ENCODE measurements around the gene PCDHB10.
"Not testable (repeated sequence)": the region's sequence is repeated elsewhere in the genome, so short reads cannot be mapped to it uniquely, and the experiment has no call there.

Gene PCDHB10

DNA sequence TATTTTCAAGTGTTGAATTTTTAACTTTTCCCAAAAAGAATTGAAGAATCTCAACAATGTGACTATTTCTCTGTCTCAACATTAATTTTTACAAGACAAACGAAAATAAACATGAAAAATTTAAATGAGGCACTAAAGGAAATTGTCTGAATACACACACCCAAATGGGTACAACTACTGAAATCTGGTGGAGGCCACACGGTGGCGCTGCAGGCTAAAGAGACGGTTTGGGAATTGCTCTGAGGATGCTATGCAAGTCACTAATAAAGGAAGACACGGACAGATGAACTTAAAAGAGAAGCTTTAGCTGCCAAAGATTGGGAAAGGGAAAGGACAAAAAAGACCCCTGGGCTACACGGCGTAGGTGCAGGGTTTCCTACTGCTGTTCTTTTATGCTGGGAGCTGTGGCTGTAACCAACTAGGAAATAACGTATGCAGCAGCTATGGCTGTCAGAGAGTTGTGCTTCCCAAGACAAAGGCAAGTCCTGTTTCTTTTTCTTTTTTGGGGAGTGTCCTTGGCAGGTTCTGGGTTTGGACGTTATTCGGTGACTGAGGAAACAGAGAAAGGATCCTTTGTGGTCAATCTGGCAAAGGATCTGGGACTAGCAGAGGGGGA is at the start of gene PCDHB10:
PCDHB10 (plus strand) TSS at position 244 of the 616 bp plus-strand sequence; CDS start at position 444, 200 bp downstream.
- FAIRE-seq (no peak), DNase-seq (ENCODE audit: low spot score) (peak; percentile 42)

- DNase-seq (ENCODE audit: low spot score): peak; percentile 20
- no peak for FAIRE-seq
Observed at GRCh38 chr5:141149812-141150211, 42.3 kb upstream of the PCDHB10 start, which contains the start of gene PCDHB6. Gene PCDHB6 (plus strand): TSS chr5:141150057. CDS start chr5:141150258, 201 bp downstream.

- FAIRE-seq: no peak
Observed at GRCh38 chr5:141150224-141150992, 41.7 kb upstream of the PCDHB10 start.

DNA sequence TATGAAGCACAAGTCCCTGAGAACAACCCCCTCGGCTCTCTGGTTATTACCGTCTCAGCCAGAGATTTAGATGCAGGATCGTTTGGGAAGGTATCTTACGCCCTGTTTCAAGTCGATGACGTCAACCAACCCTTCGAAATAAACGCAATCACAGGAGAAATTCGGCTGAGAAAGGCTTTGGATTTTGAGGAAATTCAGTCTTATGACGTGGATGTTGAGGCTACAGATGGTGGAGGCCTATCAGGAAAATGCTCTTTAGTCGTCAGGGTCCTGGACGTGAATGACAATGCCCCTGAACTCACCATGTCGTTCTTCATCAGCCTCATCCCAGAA is 41.2 kb upstream of the PCDHB10 start:
- DNase-seq (ENCODE audit: low spot score) (no peak), FAIRE-seq (no peak)

More at GRCh38 chr5:141150224-141150992, 41.7 kb upstream of the PCDHB10 start:
- DNase-seq (ENCODE audit: low spot score): no peak

DNA sequence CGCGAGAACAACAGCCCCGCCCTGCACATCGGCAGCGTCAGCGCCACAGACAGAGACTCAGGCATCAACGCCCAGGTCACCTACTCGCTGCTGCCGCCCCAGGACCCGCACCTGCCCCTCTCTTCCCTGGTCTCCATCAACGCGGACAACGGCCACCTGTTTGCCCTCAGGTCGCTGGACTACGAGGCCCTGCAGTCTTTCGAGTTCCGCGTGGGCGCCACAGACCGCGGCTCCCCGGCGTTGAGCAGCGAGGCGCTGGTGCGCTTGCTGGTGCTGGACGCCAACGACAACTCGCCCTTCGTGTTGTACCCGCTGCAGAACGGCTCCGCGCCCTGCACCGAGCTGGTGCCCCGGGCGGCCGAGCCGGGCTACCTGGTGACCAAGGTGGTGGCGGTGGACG is 40.5 kb upstream of the PCDHB10 start:
- not testable (repeated sequence) for FAIRE-seq; DNase-seq (ENCODE audit: low spot score)

GRCh38 chr5:141152096-141152495 is 40.1 kb upstream of the PCDHB10 start:
- not testable (repeated sequence) for FAIRE-seq; DNase-seq (ENCODE audit: low spot score)

DNA sequence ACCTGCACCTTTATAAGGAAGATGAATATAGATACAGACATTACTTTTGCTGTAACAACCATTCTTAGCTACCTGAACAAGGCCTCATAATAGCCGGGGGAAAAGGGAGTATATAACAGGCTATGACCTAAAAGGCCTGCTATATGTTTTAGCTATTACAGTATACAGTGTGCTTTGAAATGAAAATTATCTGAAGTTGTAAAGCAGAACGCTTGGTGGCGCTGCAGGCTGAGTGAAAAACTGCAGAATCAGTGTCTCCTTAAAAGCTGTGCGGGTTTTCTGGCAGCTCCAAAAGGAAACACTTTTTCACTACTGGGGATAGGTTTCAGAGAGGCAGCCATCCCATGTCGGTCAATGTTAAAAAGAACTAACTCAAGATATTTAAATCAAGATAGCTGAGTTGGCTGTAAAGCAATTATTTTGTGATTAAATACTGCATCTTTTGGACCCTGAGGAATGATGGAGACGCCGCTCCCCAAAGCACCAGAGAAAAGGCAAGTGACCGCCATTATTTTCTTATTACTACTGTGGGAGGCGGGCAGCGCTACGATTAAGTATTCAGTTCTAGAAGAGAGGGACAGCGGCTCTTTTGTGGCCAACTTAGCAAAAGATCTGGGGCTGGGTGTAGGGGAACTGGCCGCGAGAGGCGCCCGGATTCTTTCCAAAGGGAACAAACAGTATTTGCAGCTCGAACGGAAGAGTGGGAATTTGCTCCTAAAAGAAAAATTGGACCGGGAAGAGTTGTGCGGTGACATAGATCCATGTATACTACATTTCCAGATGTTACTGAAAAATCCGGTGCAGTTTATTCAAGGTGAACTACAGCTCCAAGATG is 36.4 kb upstream of the PCDHB10 start:
- DNase-seq (ENCODE audit: low spot score) (peak; percentile 31), FAIRE-seq (no peak)

DNA sequence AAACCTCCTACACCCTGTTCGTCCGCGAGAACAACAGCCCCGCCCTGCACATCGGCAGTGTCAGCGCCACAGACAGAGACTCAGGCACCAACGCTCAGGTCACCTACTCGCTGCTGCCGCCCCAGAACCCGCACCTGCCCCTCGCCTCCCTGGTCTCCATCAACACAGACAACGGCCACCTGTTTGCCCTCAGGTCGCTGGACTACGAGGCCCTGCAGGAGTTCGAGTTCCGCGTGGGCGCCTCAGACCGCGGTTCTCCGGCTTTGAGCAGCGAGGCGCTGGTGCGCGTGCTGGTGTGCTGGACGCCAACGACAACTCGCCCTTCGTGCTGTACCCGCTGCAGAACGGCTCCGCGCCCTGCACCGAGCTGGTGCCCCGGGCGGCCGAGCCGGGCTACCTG is 34.8 kb upstream of the PCDHB10 start:
- not testable (repeated sequence) for FAIRE-seq; DNase-seq (ENCODE audit: low spot score)

GRCh38 chr5:141157901-141158300 is 34.3 kb upstream of the PCDHB10 start:
- not testable (repeated sequence) for FAIRE-seq; DNase-seq (ENCODE audit: low spot score)

DNA sequence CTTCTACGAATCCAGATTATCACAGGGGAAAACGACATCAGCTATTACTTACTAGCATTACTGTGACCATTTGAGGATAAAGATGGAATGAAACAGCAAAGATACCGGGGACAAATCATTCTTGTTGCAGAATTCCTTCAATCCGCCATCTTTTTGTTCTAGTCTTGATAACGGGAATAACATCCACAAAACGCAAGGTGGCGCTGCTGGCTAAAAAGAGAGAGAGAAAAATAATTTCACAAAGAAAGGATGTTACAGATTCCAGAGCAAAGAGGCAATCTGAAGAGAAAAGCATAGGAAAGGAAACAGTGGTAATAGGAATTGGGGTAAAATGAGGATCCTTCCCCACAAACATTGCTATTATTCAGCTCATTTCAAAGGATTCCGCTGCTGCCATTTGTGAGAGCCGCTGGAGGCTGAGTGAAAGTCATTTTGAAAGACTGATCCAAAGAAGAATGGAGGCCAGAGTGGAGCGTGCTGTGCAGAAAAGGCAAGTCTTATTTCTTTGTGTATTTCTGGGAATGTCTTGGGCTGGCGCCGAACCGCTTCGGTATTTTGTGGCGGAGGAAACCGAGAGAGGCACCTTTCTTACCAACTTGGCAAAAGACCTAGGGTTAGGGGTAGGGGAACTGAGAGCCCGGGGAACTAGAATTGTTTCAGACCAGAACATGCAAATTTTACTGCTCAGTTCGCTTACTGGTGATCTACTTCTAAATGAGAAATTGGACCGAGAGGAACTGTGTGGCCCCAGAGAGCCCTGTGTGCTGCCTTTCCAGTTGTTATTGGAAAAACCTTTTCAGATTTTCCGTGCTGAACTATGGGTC is 19.6 kb upstream of the PCDHB10 start, which contains the start of gene PCDHB7:
PCDHB7 (plus strand) TSS at position 264 of the 824 bp plus-strand sequence; CDS start at position 456, 192 bp downstream.
- peak; percentile 10 for DNase-seq (ENCODE audit: low spot score)
- FAIRE-seq: no peak

GRCh38 chr5:141174291-141175104 is 17.7 kb upstream of the PCDHB10 start:
- not testable (repeated sequence) for DNase-seq (ENCODE audit: low spot score); FAIRE-seq

DNA sequence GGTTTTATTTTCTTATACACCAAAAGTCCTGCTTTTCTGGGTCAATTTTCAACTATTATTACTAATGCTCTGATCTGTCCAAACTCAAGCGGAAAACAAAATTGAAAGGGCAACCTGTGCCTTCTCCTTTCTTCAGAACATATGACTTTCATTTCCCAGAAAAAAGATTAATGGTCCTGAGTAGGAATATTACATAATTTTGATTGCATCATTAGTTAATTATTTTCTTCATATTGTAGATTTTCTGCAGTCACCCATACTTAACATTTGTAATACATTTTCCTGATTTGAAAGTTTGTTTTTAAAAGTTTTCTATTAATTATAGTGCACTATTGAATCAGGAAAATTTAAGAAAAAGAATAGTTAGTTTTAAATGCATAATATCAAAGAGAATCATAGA is 16.2 kb upstream of the PCDHB10 start:
- DNase-seq (ENCODE audit: low spot score) (no peak), FAIRE-seq (no peak)

DNA sequence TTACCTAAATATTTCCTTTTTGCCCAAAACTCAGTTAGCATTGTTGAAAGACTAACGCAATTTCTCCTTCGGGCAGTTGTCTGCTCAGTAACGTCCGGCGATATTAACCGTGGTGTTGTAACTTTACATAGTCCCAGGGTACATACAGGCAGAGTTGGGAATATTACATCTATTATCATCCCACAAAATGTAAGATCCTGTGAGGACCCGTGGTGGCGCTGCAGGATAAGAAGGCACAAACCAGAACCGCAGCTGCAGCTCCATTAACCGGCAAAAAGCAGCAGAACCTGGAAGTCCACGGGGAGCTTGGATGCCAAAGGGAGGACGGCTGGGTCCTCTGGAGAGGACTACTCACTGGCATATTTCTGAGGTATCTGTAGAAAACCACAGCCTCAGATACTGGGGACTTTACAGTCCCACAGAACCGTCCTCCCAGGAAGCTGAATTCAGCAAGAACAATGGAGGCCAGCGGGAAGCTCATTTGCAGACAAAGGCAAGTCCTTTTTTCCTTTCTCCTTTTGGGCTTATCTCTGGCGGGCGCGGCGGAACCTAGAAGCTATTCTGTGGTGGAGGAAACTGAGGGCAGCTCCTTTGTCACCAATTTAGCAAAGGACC is 14.5 kb upstream of the PCDHB10 start, which contains the start of gene PCDHB8:
PCDHB8 (plus strand) TSS at position 214 of the 615 bp plus-strand sequence; CDS start at position 459, 245 bp downstream.
- DNase-seq (ENCODE audit: low spot score): peak; percentile 44
- not testable (repeated sequence) for FAIRE-seq

DNA sequence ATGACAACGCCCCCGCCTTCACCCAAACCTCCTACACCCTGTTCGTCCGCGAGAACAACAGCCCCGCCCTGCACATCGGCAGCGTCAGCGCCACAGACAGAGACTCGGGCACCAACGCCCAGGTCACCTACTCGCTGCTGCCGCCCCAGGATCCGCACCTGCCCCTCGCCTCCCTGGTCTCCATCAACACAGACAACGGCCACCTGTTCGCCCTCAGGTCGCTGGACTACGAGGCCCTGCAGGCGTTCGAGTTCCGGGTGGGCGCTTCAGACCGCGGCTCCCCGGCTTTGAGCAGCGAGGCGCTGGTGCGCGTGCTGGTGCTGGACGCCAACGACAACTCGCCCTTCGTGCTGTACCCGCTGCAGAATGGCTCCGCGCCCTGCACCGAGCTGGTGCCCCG is 12.8 kb upstream of the PCDHB10 start:
- DNase-seq (ENCODE audit: low spot score); FAIRE-seq: not testable (repeated sequence)

DNA sequence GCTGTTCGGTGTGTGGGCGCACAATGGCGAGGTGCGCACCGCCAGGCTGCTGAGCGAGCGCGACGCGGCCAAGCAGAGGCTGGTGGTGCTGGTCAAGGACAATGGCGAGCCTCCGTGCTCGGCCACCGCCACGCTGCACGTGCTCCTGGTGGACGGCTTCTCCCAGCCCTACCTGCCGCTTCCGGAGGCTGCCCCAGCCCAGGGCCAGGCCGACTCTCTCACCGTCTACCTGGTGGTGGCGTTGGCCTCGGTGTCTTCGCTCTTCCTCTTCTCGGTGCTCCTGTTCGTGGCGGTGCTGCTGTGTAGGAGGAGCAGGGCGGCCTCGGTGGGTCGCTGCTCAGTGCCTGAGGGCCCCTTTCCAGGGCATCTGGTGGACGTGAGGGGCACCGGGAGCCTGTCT is 12.3 kb upstream of the PCDHB10 start:
- not testable (repeated sequence) for FAIRE-seq; DNase-seq (ENCODE audit: low spot score)

DNA sequence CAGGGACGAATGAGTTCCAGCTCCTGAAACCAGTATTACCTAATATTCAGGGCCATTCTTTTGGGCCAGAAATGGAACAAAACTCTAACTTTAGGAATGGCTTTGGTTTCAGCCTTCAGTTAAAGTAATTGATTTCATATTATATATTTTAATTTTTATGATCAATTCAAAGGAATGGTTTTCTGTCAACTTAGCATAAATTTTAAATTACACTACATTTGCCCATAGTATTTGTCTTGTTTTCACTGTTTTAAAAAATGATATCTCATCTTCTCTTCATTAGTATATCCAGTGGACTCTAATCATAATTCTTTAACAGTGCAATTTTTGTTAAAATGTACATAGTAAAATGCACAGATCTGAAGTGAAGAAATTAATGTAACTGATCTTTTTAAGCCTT is 11.8 kb upstream of the PCDHB10 start:
- DNase-seq (ENCODE audit: low spot score) (no peak), FAIRE-seq (no peak)

DNA sequence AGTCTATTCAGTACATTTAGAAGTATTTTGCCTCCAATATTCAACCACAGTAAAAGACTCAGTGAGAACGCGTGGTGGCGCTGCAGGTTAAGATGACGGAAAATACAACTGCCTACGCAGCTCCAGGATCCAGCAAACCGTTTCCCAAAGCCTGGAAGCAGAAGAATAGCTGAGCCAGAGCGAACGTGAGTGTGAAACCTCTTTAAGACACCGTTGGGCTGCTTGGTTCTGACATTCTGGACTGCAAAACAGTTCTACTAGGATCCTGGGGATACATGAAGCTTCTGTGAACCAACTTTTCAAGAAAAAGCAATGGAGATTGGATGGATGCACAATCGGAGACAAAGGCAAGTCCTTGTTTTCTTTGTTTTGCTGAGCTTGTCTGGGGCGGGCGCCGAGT is 9.9 kb upstream of the PCDHB10 start, which contains the start of gene PCDHB16:
PCDHB16 (plus strand) TSS at position 140 of the 400 bp plus-strand sequence; CDS start at position 313, 173 bp downstream.
- DNase-seq (ENCODE audit: low spot score) (no peak), FAIRE-seq (no peak)

- DNase-seq (ENCODE audit: low spot score); FAIRE-seq: not testable (repeated sequence)
Observed at GRCh38 chr5:141184117-141184855, 7.9 kb upstream of the PCDHB10 start.
